ENCODE data around the gene DHX57.

Gene DHX57

GRCh38 chr2:38783586-38783985 is 92.1 kb downstream of the DHX57 start:
- Histone ChIP-seq H3K9ac (ENCODE audit: low read length) (no peak overlapping the region), H3K9me3 (ENCODE audit: low read length) (no peaks in the 10 kb centered on the region), H3K4me3 (ENCODE audit: low read depth, low read length, poor library complexity, severe bottlenecking) (no peak overlapping the region), H3K79me2 (ENCODE audit: insufficient read depth, low read length) (peaks cover 4% of the 10 kb centered on the region), H3K4me1 (ENCODE audit: insufficient read depth, low read length, severe bottlenecking) (peaks cover 8% of the 10 kb centered on the region), H3K27ac (ENCODE audit: low read depth, low read length, poor library complexity, severe bottlenecking) (no peak overlapping the region), H3K36me3 (ENCODE audit: insufficient read depth, low read length) (peaks cover 21% of the 10 kb centered on the region), H3F3A (ENCODE audit: insufficient read depth, low read length) (no peaks in the 10 kb centered on the region), H4K20me1 (ENCODE audit: insufficient read depth, low read length) (no peaks in the 10 kb centered on the region), H3K9me2 (ENCODE audit: low read depth, low read length) (no peaks in the 10 kb centered on the region), H2AFZ (ENCODE audit: low read length) (no peak overlapping the region), H3K27me3 (ENCODE audit: insufficient read depth, low read length) (no peaks in the 10 kb centered on the region), H3K4me2 (ENCODE audit: low read length) (no peak overlapping the region)
- TF ChIP-seq CTCF (IDR thresholded peaks at IDR 0.05; ENCODE audit: low read length), result no peak
- no peak for TF ChIP-seq EZH2 (IDR thresholded peaks at IDR 0.05; ENCODE audit: borderline replicate concordance, low read length)

- Histone ChIP-seq H3F3A (ENCODE audit: insufficient read depth, low read length) (no peaks in the 10 kb centered on the region), H3K36me3 (ENCODE audit: insufficient read depth, low read length) (peaks cover 21% of the 10 kb centered on the region), H3K4me1 (ENCODE audit: insufficient read depth, low read length, severe bottlenecking) (peaks cover 9% of the 10 kb centered on the region), H3K9ac (ENCODE audit: low read length) (peak overlapping the region; percentile 90), H3K27me3 (ENCODE audit: insufficient read depth, low read length) (no peaks in the 10 kb centered on the region), H3K4me3 (ENCODE audit: low read depth, low read length, poor library complexity, severe bottlenecking) (peak overlapping the region; percentile 84), H3K27ac (ENCODE audit: low read depth, low read length, poor library complexity, severe bottlenecking) (no peak overlapping the region), H3K79me2 (ENCODE audit: insufficient read depth, low read length) (peaks cover 8% of the 10 kb centered on the region), H3K9me2 (ENCODE audit: low read depth, low read length) (no peaks in the 10 kb centered on the region), H3K9me3 (ENCODE audit: low read length) (no peaks in the 10 kb centered on the region), H2AFZ (ENCODE audit: low read length) (no peak overlapping the region), H3K4me2 (ENCODE audit: low read length) (peak overlapping the region; percentile 91), H4K20me1 (ENCODE audit: insufficient read depth, low read length) (no peaks in the 10 kb centered on the region)
- TF ChIP-seq EZH2 (IDR thresholded peaks at IDR 0.05; ENCODE audit: borderline replicate concordance, low read length), result no peak
- TF ChIP-seq CTCF (IDR thresholded peaks at IDR 0.05; ENCODE audit: low read length), result no peak
These were observed 97.0 kb downstream of the DHX57 start for GRCh38 chr2:38778687-38779082.

GRCh38 chr2:38776531-38776930 is 99.2 kb downstream of the DHX57 start:
- H3K4me3 ChIP-seq (ENCODE audit: low read depth, low read length, poor library complexity, severe bottlenecking), result no peak overlapping the region
- no peak overlapping the region for H3K4me2 ChIP-seq (ENCODE audit: low read length)
- H3K9me2 ChIP-seq (ENCODE audit: low read depth, low read length), result no peaks in the 10 kb centered on the region
- H3F3A ChIP-seq (ENCODE audit: insufficient read depth, low read length), result no peaks in the 10 kb centered on the region
- H3K9me3 ChIP-seq (ENCODE audit: low read length), result no peaks in the 10 kb centered on the region
- peaks cover 8% of the 10 kb centered on the region for H3K79me2 ChIP-seq (ENCODE audit: insufficient read depth, low read length)
- peaks cover 13% of the 10 kb centered on the region for H3K36me3 ChIP-seq (ENCODE audit: insufficient read depth, low read length)
- TF ChIP-seq CTCF (IDR thresholded peaks at IDR 0.05; ENCODE audit: low read length) (no peak), EZH2 (IDR thresholded peaks at IDR 0.05; ENCODE audit: borderline replicate concordance, low read length) (no peak)
- no peak overlapping the region for H2AFZ ChIP-seq (ENCODE audit: low read length)
- H3K27me3 ChIP-seq (ENCODE audit: insufficient read depth, low read length), result no peaks in the 10 kb centered on the region
- no peaks in the 10 kb centered on the region for H4K20me1 ChIP-seq (ENCODE audit: insufficient read depth, low read length)
- H3K9ac ChIP-seq (ENCODE audit: low read length), result no peak overlapping the region
- peaks cover 9% of the 10 kb centered on the region for H3K4me1 ChIP-seq (ENCODE audit: insufficient read depth, low read length, severe bottlenecking)
- no peak overlapping the region for H3K27ac ChIP-seq (ENCODE audit: low read depth, low read length, poor library complexity, severe bottlenecking)

All from OCI-LY1 (cell line).